ENCODE results near the gene SLC2A14. TPM values are rescaled to one million over a fixed set of nuclear protein-coding genes. Genes with fewer than 3 reads are reported as not detected.
"Not testable (repeated sequence)": the region's sequence is repeated elsewhere in the genome, so short reads cannot be mapped to it uniquely, and the experiment has no call there.

The SLC2A14 gene
- total RNA-seq, 3 donors from 2014 or later = 3.7 TPM; not detected in 2

DNA sequence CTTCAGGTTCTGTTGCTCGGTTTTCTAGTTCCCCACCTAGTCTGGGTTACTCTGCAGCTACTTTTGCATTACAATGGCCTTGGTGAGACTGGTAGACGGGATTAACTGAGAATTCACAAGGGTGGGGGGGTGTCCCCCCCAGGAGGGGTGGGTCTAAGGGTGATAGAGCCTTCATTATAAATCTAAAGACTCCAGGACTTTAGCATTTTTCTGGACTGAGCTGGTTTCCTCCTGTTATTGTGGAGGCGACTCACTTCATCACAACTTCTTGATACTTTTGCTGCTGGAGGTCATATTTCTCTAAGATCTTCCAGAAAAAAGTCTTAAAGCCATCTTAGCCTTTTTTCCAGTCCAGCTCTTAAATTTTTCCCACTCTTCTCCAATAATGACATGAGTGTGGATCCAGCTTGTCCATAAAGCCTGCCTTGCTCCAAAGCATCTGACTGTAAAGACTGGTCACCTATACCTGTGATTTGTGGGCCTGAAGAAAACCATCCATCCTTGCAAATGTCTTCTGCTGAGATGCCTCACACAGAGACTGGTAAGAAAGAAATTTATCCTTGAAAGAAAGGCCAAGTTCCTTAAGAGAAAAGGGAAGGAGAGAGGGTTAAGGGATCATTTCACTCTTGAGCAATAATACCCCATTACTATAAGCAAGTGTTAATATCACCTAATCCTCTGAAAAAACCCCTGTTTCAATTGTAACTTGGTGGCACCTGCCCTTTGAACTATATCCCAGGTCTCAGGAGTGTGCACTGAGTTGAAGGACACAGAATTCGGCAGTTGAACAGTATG, 19.7 kb upstream of the SLC2A14 start:
- Mint-ChIP-seq H3K4me1 (ENCODE audit: low read depth) (no peaks in the 10 kb centered on the region), H3K9me3 (no peaks in the 10 kb centered on the region), H3K36me3 (ENCODE audit: insufficient read depth) (no peaks in the 10 kb centered on the region), H3K27me3 (ENCODE audit: low read depth) (peaks cover 7% of the 10 kb centered on the region), H3K4me3 (no peak overlapping the region)
- ATAC-seq (no peak), DNase-seq (no peak)

DNA sequence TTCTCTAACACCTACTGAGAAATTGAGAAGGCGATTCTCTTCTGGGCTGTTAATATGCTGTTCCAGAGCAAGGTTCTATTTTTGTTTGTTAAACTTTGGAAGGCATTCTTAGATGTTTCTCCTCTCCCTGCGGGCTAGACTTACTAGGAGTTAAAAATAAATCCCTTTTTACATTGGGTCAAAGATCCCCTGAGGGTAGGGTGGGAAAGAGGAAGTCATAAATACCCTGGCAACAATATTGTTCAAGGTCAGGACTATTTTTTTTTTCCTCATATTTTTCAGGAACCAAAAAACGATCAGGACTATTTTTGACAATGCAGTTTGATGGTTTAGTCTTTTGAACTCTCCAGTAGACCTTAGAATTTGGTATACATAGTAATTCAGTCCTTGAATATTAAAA, 12.0 kb upstream of the SLC2A14 start:
- no peaks in the 10 kb centered on the region for H3K9me3 Mint-ChIP-seq
- no peak overlapping the region for H3K4me3 Mint-ChIP-seq
- no peak for ATAC-seq
- no peak for DNase-seq
- H3K36me3 Mint-ChIP-seq (ENCODE audit: insufficient read depth) = no peaks in the 10 kb centered on the region
- H3K27me3 Mint-ChIP-seq (ENCODE audit: low read depth) = no peaks in the 10 kb centered on the region
- no peaks in the 10 kb centered on the region for H3K4me1 Mint-ChIP-seq (ENCODE audit: low read depth)

DNA sequence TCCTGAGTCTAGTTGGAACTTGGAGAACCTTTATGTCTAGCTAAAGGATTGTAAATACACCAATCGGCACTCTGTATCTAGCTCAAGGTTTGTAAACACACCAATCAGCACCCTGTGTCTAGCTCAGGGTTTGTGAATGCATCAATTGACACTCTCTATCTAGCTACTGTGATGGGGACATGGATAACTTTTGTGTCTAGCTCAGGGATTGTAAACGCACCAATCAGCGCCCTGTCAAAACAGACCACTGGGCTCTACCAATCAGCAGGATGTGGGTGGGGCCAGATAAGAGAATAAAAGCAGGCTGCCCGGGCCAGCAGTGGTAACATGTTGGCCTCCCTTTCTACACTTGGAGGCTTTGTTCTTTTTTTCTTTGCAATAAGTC, 9.0 kb upstream of the SLC2A14 start:
- not testable (repeated sequence) for H3K4me1 Mint-ChIP-seq (ENCODE audit: low read depth); H3K9me3 Mint-ChIP-seq; H3K27me3 Mint-ChIP-seq (ENCODE audit: low read depth); H3K36me3 Mint-ChIP-seq (ENCODE audit: insufficient read depth); H3K4me3 Mint-ChIP-seq; ATAC-seq; DNase-seq

DNA sequence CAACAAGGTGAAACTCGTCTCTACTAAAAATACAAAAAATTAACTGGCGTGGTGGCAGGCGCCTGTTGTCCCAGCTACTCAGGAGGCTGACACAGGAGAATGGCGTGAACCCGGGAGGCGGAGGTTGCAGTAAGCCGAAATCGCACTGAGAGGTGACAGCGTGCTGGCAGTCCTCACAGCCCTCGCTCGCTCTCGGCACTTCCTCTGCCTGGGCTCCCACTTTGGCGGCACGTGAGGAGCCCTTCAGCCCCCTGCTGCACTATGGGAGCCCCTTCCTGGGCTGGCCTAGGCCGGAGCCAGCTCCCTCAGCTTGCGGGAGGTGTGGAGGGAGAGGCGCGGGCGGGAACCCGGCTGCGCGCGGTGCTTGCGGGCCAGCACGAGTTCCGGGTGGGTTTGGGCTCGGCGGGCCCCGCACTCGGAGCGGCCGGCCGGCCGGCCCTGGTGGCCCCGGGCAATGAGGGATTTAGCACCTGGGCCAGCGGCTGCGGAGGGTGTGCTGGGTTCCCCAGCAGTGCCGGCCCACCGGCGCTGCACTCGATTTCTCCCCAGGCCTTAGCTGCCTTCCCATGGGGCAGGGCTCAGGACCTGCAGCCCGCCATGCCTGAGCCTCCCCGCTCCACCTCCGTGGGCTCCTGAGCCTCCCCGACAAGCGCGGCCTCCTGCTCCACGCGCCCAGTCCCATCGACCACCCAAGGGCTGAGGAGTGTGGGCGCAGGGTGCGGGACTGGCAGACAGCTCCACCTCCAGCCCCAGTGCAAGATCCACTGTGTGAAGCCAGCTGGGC, 8.4 kb upstream of the SLC2A14 start:
- not testable (repeated sequence) for H3K36me3 Mint-ChIP-seq (ENCODE audit: insufficient read depth); H3K27me3 Mint-ChIP-seq (ENCODE audit: low read depth); ATAC-seq; DNase-seq; H3K4me3 Mint-ChIP-seq; H3K9me3 Mint-ChIP-seq; H3K4me1 Mint-ChIP-seq (ENCODE audit: low read depth)

DNA sequence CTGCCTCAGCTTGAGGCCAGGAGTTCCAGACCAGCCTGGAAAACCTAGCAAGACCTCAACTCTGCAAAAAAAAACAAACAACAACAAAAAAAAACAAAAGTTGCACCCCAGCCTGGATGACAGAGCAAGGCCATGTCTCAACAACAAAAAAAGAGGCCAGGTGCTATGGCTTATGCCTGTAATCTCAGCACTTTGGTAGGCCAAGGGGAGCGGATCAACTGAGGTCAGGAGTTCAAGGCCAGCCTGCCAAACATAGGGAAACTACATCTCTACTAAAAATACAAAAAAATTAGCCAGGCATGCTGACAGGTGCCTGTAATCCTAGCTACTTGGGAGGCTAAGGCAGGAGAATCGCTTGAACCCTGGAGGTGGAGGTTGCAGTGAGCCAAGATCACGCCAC, 6.5 kb upstream of the SLC2A14 start:
- Mint-ChIP-seq H3K4me3 (no peak overlapping the region), H3K27me3 (ENCODE audit: low read depth) (no peaks in the 10 kb centered on the region), H3K36me3 (ENCODE audit: insufficient read depth) (no peaks in the 10 kb centered on the region), H3K9me3 (no peaks in the 10 kb centered on the region), H3K4me1 (ENCODE audit: low read depth) (no peaks in the 10 kb centered on the region)
- no peak for DNase-seq
- ATAC-seq = no peak

DNA sequence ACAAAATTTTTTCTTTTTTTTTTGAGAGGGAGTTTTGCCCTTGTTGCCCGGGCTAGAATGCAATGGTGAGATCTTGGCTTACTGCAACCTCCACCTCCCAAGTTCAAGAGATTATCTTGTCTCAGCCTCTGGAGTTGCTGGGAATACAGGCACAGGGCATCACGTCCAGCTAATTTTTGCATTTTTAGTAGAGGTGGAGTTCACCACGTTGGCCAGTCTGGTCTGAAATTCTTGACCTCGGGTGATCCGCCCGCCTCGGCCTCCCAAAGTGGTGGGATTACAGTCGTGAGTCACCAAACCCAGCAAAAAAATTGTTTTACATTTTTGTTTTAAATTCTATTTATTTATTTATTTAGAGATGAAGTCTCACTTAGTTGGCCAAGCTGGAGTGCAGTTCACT, 4.7 kb upstream of the SLC2A14 start:
- Mint-ChIP-seq H3K4me3 (no peak overlapping the region), H3K36me3 (ENCODE audit: insufficient read depth) (no peaks in the 10 kb centered on the region), H3K4me1 (ENCODE audit: low read depth) (peaks cover 2% of the 10 kb centered on the region), H3K27me3 (ENCODE audit: low read depth) (peaks cover 10% of the 10 kb centered on the region), H3K9me3 (no peaks in the 10 kb centered on the region)
- DNase-seq (no peak), ATAC-seq (no peak)

DNA sequence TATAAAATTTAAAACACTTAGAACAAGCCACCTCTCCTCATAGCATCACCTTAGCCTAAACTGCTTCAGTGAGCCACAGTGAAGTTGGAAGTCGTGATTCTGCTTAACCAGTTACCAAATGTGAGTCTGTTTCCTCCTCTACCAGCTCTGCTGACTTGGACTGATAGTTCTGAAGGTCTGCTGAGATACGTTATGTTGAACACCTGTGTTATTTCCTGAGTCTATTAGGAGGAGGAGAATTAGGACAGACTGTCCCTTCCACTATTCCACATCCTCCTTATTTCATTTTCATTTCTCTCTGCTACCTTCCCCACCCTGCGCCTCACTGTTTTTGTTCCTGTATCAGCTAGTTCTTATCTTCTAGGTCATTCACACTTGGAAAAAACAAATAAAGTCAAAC, 2.4 kb downstream of the SLC2A14 start:
- Mint-ChIP-seq H3K27me3 (ENCODE audit: low read depth) (peaks cover 30% of the 10 kb centered on the region), H3K9me3 (no peaks in the 10 kb centered on the region), H3K36me3 (ENCODE audit: insufficient read depth) (no peaks in the 10 kb centered on the region), H3K4me3 (no peak overlapping the region), H3K4me1 (ENCODE audit: low read depth) (peaks cover 2% of the 10 kb centered on the region)
- DNase-seq (no peak), ATAC-seq (no peak)

DNA sequence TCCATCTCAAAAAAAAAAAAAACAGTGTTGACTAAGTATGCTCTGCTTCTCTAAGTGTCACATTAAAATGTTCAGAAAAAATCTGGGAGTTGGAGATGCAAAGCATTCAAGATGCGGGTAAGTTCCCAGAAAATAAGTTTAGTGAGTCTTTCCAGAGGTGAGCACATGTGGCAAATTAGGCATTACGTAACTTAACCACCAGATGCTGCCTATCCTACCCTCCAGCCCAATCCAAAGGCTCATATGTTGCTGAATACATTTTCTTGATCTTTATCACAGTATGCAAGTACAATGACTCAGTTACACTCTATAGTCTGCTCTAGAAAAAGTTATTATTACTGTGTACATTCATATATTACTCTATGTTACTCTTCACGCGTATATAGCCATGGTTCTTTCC, 3.6 kb downstream of the SLC2A14 start:
- ATAC-seq (no peak), DNase-seq (no peak)
- peaks cover 2% of the 10 kb centered on the region for H3K4me1 Mint-ChIP-seq (ENCODE audit: low read depth)
- peaks cover 30% of the 10 kb centered on the region for H3K27me3 Mint-ChIP-seq (ENCODE audit: low read depth)
- H3K4me3 Mint-ChIP-seq = no peak overlapping the region
- H3K36me3 Mint-ChIP-seq (ENCODE audit: insufficient read depth) = no peaks in the 10 kb centered on the region
- no peaks in the 10 kb centered on the region for H3K9me3 Mint-ChIP-seq

DNA sequence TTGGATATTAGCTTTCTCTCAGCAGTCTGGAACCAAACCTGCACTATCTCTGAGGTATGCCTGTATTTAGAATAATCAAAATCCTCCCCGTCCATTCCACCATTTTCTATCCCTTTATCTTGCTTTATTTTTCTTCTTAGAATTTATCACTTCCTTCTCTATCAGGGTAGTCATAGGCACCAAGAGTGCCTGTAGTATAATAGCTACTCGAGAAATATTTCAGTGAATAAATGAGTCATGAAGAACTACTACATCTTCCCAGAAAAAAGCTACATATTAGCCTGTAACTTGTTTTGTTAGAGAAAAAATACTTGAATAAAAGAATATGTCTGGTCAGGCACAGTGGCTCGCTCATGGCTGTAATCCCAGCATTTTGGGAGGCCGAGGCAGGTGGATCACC, 4.3 kb downstream of the SLC2A14 start:
- H3K27me3 Mint-ChIP-seq (ENCODE audit: low read depth) = peaks cover 25% of the 10 kb centered on the region
- DNase-seq (no peak), ATAC-seq (no peak)
- no peaks in the 10 kb centered on the region for H3K9me3 Mint-ChIP-seq
- H3K4me3 Mint-ChIP-seq = no peak overlapping the region
- H3K36me3 Mint-ChIP-seq (ENCODE audit: insufficient read depth) = no peaks in the 10 kb centered on the region
- H3K4me1 Mint-ChIP-seq (ENCODE audit: low read depth) = no peaks in the 10 kb centered on the region

DNA sequence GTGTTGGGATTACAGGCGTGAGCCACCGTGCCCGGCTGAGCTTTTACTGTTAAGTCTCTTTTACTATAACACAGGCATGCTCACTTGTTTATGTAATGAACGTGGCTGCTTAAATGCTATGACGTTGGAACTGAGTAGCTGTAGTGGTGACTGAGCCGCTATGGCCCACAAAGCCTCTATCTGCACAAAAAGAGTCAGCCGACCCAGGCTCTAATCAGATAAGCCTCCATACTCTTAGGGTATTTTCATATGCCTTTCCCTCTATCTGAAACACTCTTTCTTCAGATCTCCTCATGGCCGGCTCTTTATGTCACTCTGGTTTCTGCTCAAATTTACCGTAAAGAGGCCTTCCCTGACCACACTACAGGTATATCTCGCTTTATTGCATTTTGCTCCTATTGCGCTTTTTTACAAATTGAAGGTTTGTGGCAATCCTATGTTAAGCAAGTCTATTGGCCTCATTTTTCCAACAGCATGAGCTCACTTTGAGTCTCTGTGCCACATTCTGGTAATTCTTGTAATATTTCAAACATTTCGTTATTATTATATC, 8.0 kb downstream of the SLC2A14 start:
- Mint-ChIP-seq H3K4me3 (no peak overlapping the region), H3K9me3 (no peaks in the 10 kb centered on the region), H3K36me3 (ENCODE audit: insufficient read depth) (no peaks in the 10 kb centered on the region), H3K4me1 (ENCODE audit: low read depth) (peaks cover 11% of the 10 kb centered on the region), H3K27me3 (ENCODE audit: low read depth) (no peaks in the 10 kb centered on the region)
- ATAC-seq (no peak), DNase-seq (no peak)

DNA sequence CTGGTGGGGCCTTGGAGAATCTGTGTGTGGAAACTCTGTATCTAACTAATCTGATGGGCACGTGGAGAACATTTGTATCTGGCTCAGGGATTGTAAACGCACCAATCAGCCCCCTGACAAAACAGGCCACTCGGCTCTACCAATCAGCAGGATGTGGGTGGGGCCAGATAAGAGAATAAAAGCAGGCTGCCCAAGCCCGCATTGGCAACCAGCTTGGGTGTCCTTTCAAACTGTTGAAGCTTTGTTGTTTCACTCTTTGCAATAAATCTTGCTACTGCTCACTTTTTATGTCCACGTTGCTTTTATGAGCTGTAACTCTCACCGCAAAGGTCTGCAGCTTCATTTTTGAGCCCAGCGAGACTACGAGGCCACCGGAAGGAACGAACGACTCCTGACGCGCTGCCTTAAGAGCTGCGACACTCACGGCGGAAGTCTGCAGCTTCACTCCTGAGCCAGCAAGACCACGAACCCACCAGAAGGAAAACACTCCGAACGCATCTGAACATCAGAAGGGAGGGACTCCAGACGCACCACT, 9.8 kb downstream of the SLC2A14 start:
- peak overlapping the region; percentile 52 for H3K4me3 Mint-ChIP-seq
- H3K36me3 Mint-ChIP-seq (ENCODE audit: insufficient read depth); DNase-seq; H3K9me3 Mint-ChIP-seq; H3K27me3 Mint-ChIP-seq (ENCODE audit: low read depth): not testable (repeated sequence)
- ATAC-seq = peak; percentile 29 to 41
- H3K4me1 Mint-ChIP-seq (ENCODE audit: low read depth) = peaks cover 15% of the 10 kb centered on the region

DNA sequence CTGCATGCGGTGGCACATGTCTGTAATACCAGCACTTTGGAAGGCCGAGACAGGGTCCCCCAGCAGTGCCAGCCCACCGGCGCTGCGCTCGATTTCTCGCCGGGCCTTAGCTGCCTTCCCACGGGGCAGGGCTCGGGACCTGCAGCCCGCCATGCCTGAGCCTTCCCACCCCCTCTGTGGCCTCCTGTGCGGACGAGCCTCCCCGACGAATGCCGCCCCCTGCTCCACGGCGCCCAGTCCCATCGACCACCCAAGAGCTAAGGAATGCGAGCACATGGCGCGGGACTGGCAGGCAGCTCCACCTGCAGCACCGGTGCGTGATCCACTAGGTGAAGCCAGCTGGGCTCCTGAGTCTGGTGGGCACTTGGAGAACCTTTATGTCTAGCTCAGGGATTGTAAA, 10.4 kb downstream of the SLC2A14 start:
- H3K4me1 Mint-ChIP-seq (ENCODE audit: low read depth) = peaks cover 15% of the 10 kb centered on the region
- not testable (repeated sequence) for H3K4me3 Mint-ChIP-seq; H3K9me3 Mint-ChIP-seq; H3K27me3 Mint-ChIP-seq (ENCODE audit: low read depth); H3K36me3 Mint-ChIP-seq (ENCODE audit: insufficient read depth); DNase-seq; ATAC-seq

DNA sequence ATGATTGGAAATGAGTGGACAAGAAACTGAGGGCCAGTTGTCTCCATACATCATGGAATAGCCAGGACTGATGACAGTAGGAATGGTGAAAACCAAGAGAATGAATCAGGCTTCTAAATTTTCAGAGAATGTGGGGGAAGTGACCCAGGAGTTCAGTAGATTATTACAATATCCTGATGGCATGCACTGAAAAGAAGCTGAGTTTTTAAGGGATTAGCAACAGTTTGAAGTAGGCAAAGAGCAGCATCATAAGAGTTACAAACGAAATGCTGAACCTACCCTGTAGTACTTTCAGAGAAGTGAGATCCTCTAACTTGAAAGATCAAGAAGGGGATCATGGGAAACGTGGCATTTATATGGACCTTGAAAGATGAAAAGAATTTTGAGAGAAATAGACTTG, 13.2 kb downstream of the SLC2A14 start:
- ATAC-seq = no peak
- peaks cover 15% of the 10 kb centered on the region for H3K4me1 Mint-ChIP-seq (ENCODE audit: low read depth)
- no peak overlapping the region for H3K4me3 Mint-ChIP-seq
- no peak for DNase-seq
- peaks cover 2% of the 10 kb centered on the region for H3K27me3 Mint-ChIP-seq (ENCODE audit: low read depth)
- no peaks in the 10 kb centered on the region for H3K36me3 Mint-ChIP-seq (ENCODE audit: insufficient read depth)
- H3K9me3 Mint-ChIP-seq = no peaks in the 10 kb centered on the region

DNA sequence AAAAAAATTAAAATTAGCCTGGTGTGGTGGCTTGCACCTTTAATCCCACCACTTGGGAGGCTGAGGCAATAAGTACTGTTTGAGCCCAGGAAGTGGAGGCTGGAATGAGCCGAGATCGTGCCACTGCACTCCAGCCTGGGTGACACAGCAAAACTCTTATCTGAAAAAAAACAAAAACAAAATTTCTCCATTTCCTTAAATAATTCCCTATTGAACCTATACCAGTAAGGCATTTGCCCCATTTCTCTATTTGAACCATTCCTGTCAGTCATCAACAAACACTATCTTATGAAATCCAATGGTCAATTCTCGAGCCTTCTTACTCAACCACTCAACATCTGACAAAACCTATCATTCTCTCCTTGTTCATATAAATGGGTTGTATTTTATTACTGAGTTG, 14.7 kb downstream of the SLC2A14 start:
- H3K9me3 Mint-ChIP-seq = no peaks in the 10 kb centered on the region
- ATAC-seq = no peak
- DNase-seq = no peak
- H3K36me3 Mint-ChIP-seq (ENCODE audit: insufficient read depth) = no peaks in the 10 kb centered on the region
- peaks cover 11% of the 10 kb centered on the region for H3K4me1 Mint-ChIP-seq (ENCODE audit: low read depth)
- peaks cover 6% of the 10 kb centered on the region for H3K27me3 Mint-ChIP-seq (ENCODE audit: low read depth)
- no peak overlapping the region for H3K4me3 Mint-ChIP-seq

DNA sequence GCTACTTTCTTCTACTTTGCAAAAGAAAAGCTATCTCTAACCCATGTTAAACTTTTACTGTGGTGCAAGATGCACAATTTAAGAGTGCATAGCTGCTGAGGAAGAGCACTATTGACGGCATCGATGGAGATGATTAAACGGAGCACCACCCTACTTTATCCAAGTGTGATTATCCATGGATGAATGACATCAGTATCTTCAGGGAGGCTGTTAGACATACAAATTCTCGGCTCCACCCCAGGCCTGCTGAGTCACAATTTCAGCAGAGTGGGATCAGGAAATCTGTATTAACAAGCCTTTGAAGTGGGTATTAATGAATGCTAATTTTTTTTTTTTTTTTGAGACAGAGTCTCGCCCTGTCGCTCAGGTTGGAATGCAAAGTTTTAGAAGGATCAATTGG, 16.2 kb downstream of the SLC2A14 start:
- H3K9me3 Mint-ChIP-seq = no peaks in the 10 kb centered on the region
- no peak for ATAC-seq
- H3K36me3 Mint-ChIP-seq (ENCODE audit: insufficient read depth) = no peaks in the 10 kb centered on the region
- peaks cover 7% of the 10 kb centered on the region for H3K4me1 Mint-ChIP-seq (ENCODE audit: low read depth)
- no peak for DNase-seq
- peaks cover 16% of the 10 kb centered on the region for H3K27me3 Mint-ChIP-seq (ENCODE audit: low read depth)
- H3K4me3 Mint-ChIP-seq = no peak overlapping the region

Data from activated T-cell treated with anti-CD3 and anti-CD28 coated beads, Interleukin-2, amount 50 U/mL, for 4 hours (primary cell).